ENCODE results near the gene GPR183. TPM values are rescaled to one million over a fixed set of nuclear protein-coding genes. Genes with fewer than 3 reads are reported as not detected.

The GPR183 gene
- total RNA-seq, 1 donor from 2014 or later, result 12.0 TPM

GRCh38 chr13:99261059-99261458 lies 46.1 kb downstream of the GPR183 start:
- intact Hi-C loops (cut with DNase I), result no loop called here
- Histone ChIP-seq H3K4me3 (no peak overlapping the region), H3K27me3 (no peaks in the 10 kb centered on the region), H3K36me3 (peaks cover 0 to under 1% of the 10 kb centered on the region in 2 donors), H3K4me1 (no peaks in the 10 kb centered on the region), H3K9me3 (no peaks in the 10 kb centered on the region), H3K27ac (no peak overlapping the region)
- TF ChIP-seq CTCF (IDR thresholded peaks at IDR 0.05) (no peak), POLR2A (IDR thresholded peaks at IDR 0.05) (no peak), POLR2AphosphoS5 (IDR thresholded peaks at IDR 0.05; ENCODE audit: insufficient read depth in 1 of 2, low read depth in 1 of 2) (no peak)
- no peak for DNase-seq (ENCODE audit: extremely low spot score in 2 of 2)

- Histone ChIP-seq H3K27me3 (no peaks in the 10 kb centered on the region), H3K4me3 (no peak overlapping the region), H3K27ac (no peak overlapping the region), H3K4me1 (no peaks in the 10 kb centered on the region), H3K36me3 (peaks cover 0 to 8% of the 10 kb centered on the region in 2 donors), H3K9me3 (no peaks in the 10 kb centered on the region)
- no peak for TF ChIP-seq POLR2AphosphoS5 (IDR thresholded peaks at IDR 0.05; ENCODE audit: insufficient read depth in 1 of 2, low read depth in 1 of 2)
- TF ChIP-seq POLR2A (IDR thresholded peaks at IDR 0.05), result no peak
- no peak for TF ChIP-seq CTCF (IDR thresholded peaks at IDR 0.05)
- intact Hi-C loops (cut with DNase I), result no loop called here
- DNase-seq (ENCODE audit: extremely low spot score in 2 of 2), result no peak
Measured at GRCh38 chr13:99260216-99260615, 47.0 kb downstream of the GPR183 start.

GRCh38 chr13:99258946-99259345 lies 48.3 kb downstream of the GPR183 start:
- Histone ChIP-seq H3K4me1 (no peaks in the 10 kb centered on the region), H3K4me3 (no peak overlapping the region), H3K27ac (no peak overlapping the region), H3K36me3 (peaks cover 0 to 9% of the 10 kb centered on the region in 2 donors), H3K9me3 (no peaks in the 10 kb centered on the region), H3K27me3 (no peaks in the 10 kb centered on the region)
- DNase-seq (ENCODE audit: extremely low spot score in 2 of 2), result no peak
- TF ChIP-seq POLR2AphosphoS5 (IDR thresholded peaks at IDR 0.05; ENCODE audit: insufficient read depth in 1 of 2, low read depth in 1 of 2) (no peak), CTCF (IDR thresholded peaks at IDR 0.05) (no peak), POLR2A (IDR thresholded peaks at IDR 0.05) (no peak)
- intact Hi-C loops (cut with DNase I), result no loop called here

- DNase-seq (ENCODE audit: extremely low spot score in 2 of 2), result no peak
- Histone ChIP-seq H3K4me1 (no peaks in the 10 kb centered on the region), H3K9me3 (no peaks in the 10 kb centered on the region), H3K27ac (no peak within 1 kb of the TSS), H3K36me3 (peaks cover 0 to 9% of the 10 kb centered on the region in 2 donors), H3K4me3 (no peak within 1 kb of the TSS), H3K27me3 (no peaks in the 10 kb centered on the region)
- intact Hi-C loops (cut with DNase I), result no loop called here
- TF ChIP-seq POLR2A (IDR thresholded peaks at IDR 0.05), result no peak
- TF ChIP-seq POLR2AphosphoS5 (IDR thresholded peaks at IDR 0.05; ENCODE audit: insufficient read depth in 1 of 2, low read depth in 1 of 2), result no peak
- no peak for TF ChIP-seq CTCF (IDR thresholded peaks at IDR 0.05)
Measured at GRCh38 chr13:99258210-99258860, 48.9 kb downstream of the GPR183 start, which contains the start of gene GPR18. Gene GPR18, minus strand, starts transcription at chr13:99258379. Its CDS starts 2,507 bp downstream, at chr13:99255872.

- no peak for TF ChIP-seq POLR2AphosphoS5 (IDR thresholded peaks at IDR 0.05; ENCODE audit: insufficient read depth in 1 of 2, low read depth in 1 of 2)
- TF ChIP-seq POLR2A (IDR thresholded peaks at IDR 0.05), result no peak
- no peak for TF ChIP-seq CTCF (IDR thresholded peaks at IDR 0.05)
Measured at GRCh38 chr13:99257291-99257690, 49.9 kb downstream of the GPR183 start.

More at GRCh38 chr13:99257291-99257690, 49.9 kb downstream of the GPR183 start:
- Histone ChIP-seq H3K27ac (no peak overlapping the region), H3K27me3 (no peaks in the 10 kb centered on the region), H3K9me3 (no peaks in the 10 kb centered on the region), H3K36me3 (peaks cover 0 to 9% of the 10 kb centered on the region in 2 donors), H3K4me3 (no peak overlapping the region), H3K4me1 (no peaks in the 10 kb centered on the region)
- intact Hi-C loops (cut with DNase I), result no loop called here
- no peak for DNase-seq (ENCODE audit: extremely low spot score in 2 of 2)

All from vagina (tissue), 2 donors.